ENCODE measurements around the gene PICK1. TPM values are rescaled to one million over a fixed set of nuclear protein-coding genes. Genes with fewer than 3 reads are reported as not detected.

Gene PICK1
- total and polyA plus RNA-seq, 2 donors (not counting 3 experiments of a cell fraction or from before 2014, with no cell fraction given): 18.0 to 20.8 TPM

DNA sequence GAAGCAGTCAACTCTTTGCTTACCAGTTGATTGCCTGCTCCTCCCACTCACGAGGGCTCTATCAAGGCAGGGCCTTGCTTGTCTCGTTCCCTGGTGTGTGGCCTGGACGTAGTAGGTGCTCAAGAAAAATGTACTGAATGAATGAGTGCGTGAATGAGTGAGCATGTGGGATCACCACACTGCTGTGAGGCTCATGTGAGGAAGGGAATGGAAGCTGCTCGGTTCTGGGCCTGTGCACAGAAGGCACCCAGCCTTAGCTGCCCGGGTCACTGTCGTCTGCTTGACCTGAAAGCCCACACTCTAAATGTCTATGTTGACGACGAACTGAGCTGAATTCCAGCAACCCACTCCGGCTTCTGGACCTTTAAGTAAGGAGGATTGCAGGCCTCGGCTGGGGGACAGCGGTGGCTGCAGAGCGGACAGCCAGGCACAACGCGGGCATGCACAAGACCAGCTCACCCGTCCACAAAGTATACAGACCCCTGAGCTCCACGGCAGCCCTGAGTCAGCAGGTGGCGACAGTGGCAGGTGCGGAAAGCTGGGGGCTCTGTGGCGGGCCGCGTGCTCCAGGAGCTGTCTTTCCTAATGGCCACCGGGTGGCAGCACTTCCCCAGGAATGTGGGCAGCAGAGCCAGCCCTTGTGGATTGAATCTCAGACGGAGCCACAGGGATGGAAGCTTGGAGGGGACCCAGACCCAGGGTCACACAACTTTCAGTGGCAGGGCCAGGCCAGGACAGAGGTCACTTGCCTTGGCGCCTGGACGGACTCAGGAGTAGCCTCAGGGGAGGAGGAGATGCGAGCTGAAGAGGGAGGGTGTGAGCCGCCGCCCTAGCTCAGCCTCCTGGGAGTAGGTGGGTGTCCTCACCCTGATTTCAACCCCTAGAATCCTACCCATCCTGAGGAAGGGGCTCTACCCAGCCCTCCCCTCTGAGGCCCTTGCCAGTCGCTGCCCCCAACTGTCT is 5.0 kb upstream of the PICK1 start:
- Histone ChIP-seq H3K27ac (ENCODE audit: insufficient read depth, low read depth, low read length) (no peak overlapping the region), H3K9me1 (replicated peaks; ENCODE audit: control insufficient read depth, extremely low read depth, insufficient read depth, low read length) (no peaks in the 10 kb centered on the region), H3K27me3 (ENCODE audit: control insufficient read depth in 2 of 2, insufficient read depth in 2 of 2, low read length in 2 of 2) (peaks cover 0 to 2% of the 10 kb centered on the region in 2 experiments), H3K4me1 (ENCODE audit: control insufficient read depth, extremely low read depth, insufficient read depth, low read length) (peaks cover 4% of the 10 kb centered on the region), H2AFZ (ENCODE audit: low read depth, low read length) (peak overlapping the region; percentile 79), H3K4me3 (replicated peaks in 1 of 3; ENCODE audit: insufficient read depth in 1 of 3, low read depth in 1 of 3, low read length in 3 of 3) (no peak overlapping the region), H3K36me3 (ENCODE audit: control insufficient read depth in 2 of 2, extremely low read depth in 1 of 2, insufficient read depth in 2 of 2, low read length in 2 of 2) (no peaks in the 10 kb centered on the region), H3K4me2 (ENCODE audit: insufficient read depth, low read length) (no peak overlapping the region), H3K9ac (replicated peaks; ENCODE audit: extremely low read depth, insufficient read depth, low read length) (no peak overlapping the region), H4K20me1 (replicated peaks; ENCODE audit: control insufficient read depth, extremely low read depth, insufficient read depth, low read length) (no peaks in the 10 kb centered on the region), H3K9me3 (replicated peaks; ENCODE audit: control insufficient read depth, insufficient read depth, low read length) (no peaks in the 10 kb centered on the region), H3K79me2 (ENCODE audit: control insufficient read depth, insufficient read depth, low read length) (no peaks in the 10 kb centered on the region)
- peak; percentile 90 for FAIRE-seq
- POLR2A ChIA-PET: interaction anchor here (0.6 to 1.1 kb wide), 3 partner anchors 254 to 556 kb away, joined by 3 to 9 read pairs (median 5); no protein-coding TSS in a partner anchor
- CTCF ChIA-PET: interaction anchor here (0.6 to 3.2 kb wide), 90 partner anchors 9 to 1259 kb away, joined by 3 to 76 read pairs (median 4); partner anchors contain the start of genes ANKRD54, C22orf23, DMC1 and GTPBP1
- TF ChIP-seq POLR2A (IDR thresholded peaks at IDR 0.05; ENCODE audit: low read depth, low read length): no peak
- no peak for TF ChIP-seq POLR2AphosphoS5 (IDR thresholded peaks at IDR 0.05; ENCODE audit: insufficient read depth, low read depth, low read length)
- TF ChIP-seq EZH2 (IDR thresholded peaks at IDR 0.05; ENCODE audit: borderline replicate concordance, low read depth, low read length, severe bottlenecking): no peak
- TF ChIP-seq, protein P1, sequence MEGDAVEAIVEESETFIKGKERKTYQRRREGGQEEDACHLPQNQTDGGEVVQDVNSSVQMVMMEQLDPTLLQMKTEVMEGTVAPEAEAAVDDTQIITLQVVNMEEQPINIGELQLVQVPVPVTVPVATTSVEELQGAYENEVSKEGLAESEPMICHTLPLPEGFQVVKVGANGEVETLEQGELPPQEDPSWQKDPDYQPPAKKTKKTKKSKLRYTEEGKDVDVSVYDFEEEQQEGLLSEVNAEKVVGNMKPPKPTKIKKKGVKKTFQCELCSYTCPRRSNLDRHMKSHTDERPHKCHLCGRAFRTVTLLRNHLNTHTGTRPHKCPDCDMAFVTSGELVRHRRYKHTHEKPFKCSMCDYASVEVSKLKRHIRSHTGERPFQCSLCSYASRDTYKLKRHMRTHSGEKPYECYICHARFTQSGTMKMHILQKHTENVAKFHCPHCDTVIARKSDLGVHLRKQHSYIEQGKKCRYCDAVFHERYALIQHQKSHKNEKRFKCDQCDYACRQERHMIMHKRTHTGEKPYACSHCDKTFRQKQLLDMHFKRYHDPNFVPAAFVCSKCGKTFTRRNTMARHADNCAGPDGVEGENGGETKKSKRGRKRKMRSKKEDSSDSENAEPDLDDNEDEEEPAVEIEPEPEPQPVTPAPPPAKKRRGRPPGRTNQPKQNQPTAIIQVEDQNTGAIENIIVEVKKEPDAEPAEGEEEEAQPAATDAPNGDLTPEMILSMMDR (IDR thresholded peaks at IDR 0.05; ENCODE audit: extremely low read depth in 1 of 2, insufficient read depth in 1 of 2, low read depth in 1 of 2, low read length in 2 of 2): peak; percentile 79 to 88
- TF ChIP-seq, protein P2, sequence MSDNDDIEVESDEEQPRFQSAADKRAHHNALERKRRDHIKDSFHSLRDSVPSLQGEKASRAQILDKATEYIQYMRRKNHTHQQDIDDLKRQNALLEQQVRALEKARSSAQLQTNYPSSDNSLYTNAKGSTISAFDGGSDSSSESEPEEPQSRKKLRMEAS (IDR thresholded peaks at IDR 0.05; ENCODE audit: insufficient read depth, insufficient read length): peak; percentile 22
- TF ChIP-seq MYC (IDR thresholded peaks at IDR 0.05; ENCODE audit: low read depth, low read length): no peak
- TF ChIP-seq GATA2 (IDR thresholded peaks at IDR 0.05; ENCODE audit: insufficient read depth, insufficient read length, low read depth, low read length): no peak
- no peak for TF ChIP-seq JUN (IDR thresholded peaks at IDR 0.05; ENCODE audit: borderline replicate concordance, insufficient read depth, insufficient read length, low read depth)
- DNase-seq (ENCODE audit: low read depth, low spot score): peak; percentile 74
- no TSS peak for BruUV-seq (replicated peaks)
- intact Hi-C loops (cut with micrococcal nuclease) (loop anchor here (1.0 to 10.0 kb wide), 5 partner anchors 253 to 630 kb away; partner anchors contain the start of genes DMC1 and TOMM22), dilution Hi-C loops (cut with MboI; ENCODE audit: extremely low pct_ligation_motif_present, low sequenced_read_pairs) (no loop called here)
